A673 (cell line): ENCODE results near the gene PDE9A.

Experiments used
- EZH2 ChIP-seq: fragments of 200-600 bp; sonication (generic); IDR thresholded peaks from 2 replicates; pipeline ENCODE4 v1.6.1; 2017; ENCODE audit warnings: borderline replicate concordance, low read depth, mild to moderate bottlenecking, mixed read lengths, antibody characterized with exemption, low read length; ENCODE audit not compliant: poor library complexity, severe bottlenecking
- TF ChIP-seq, protein P1 (sequence below): fragments of 300-800, 200-600 bp; sonication (generic); conservative IDR thresholded peaks from 2 replicates; pipeline ENCODE4 v1.5.1; 2017; ENCODE audit warnings: low read depth, mild to moderate bottlenecking, antibody characterized with exemption, low read length, moderate library complexity, mixed read lengths

DNA sequence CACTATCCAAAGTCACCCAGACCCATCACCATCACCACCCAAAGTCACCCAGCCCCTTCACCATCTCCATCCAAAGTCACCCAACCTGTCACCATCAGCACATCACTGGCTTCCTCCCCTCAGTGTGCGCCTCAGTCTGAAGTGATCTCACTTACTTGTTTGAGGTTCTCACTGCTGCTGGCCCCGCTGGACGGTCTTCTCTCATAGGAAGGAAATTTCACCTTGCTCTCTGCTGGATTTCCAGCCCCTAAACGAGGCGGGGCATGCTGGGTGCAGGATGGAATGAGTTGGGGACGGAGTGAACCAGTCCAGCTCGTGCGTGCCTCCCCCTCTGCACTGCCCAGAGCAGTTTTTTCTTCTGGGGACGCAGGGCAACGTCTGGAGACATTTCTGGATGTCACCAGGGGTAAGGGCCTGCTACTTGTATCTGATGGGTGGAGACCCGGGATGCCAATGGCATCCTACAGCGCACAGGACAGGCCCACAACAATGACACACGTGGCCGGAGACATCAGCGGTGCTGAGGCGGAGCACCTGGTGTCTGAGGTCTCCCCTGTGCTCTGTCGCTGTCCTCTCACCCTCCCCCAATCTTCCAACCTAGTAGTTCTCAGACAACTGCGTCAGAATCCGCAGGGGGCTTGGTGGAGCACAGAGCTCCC is 38.6 kb downstream of the PDE9A start:
- TF ChIP-seq, protein P1, sequence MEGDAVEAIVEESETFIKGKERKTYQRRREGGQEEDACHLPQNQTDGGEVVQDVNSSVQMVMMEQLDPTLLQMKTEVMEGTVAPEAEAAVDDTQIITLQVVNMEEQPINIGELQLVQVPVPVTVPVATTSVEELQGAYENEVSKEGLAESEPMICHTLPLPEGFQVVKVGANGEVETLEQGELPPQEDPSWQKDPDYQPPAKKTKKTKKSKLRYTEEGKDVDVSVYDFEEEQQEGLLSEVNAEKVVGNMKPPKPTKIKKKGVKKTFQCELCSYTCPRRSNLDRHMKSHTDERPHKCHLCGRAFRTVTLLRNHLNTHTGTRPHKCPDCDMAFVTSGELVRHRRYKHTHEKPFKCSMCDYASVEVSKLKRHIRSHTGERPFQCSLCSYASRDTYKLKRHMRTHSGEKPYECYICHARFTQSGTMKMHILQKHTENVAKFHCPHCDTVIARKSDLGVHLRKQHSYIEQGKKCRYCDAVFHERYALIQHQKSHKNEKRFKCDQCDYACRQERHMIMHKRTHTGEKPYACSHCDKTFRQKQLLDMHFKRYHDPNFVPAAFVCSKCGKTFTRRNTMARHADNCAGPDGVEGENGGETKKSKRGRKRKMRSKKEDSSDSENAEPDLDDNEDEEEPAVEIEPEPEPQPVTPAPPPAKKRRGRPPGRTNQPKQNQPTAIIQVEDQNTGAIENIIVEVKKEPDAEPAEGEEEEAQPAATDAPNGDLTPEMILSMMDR: no peak
- TF ChIP-seq EZH2: no peak
